HS-27A (cell line): ENCODE measurements around the gene SPAG16.

Experiments
- DNase-seq: peaks from one replicate; pipeline ENCODE4 v3.0.0-alpha.2; 2012; ENCODE audit warnings: low read depth, missing footprints

The SPAG16 gene

DNA sequence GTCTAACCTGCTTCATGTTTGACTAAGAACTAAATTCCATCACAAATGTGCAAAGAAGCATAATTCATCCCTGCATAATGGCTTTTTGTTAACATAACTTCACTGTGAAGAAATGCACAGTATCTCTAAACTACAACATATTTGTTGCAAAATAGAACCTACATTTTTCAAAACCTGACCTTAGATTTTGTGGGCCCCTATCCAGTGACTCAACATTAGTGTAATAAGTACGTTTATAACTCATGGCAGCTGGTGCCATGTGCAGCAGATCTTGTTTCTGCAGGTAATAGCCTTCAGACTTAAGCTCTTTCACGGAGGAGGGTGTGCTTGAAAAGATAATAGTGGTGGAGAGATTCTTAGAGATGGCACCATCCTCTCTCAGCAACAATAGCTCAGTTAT is 1098.0 kb downstream of the SPAG16 start:
- no peak for DNase-seq

DNA sequence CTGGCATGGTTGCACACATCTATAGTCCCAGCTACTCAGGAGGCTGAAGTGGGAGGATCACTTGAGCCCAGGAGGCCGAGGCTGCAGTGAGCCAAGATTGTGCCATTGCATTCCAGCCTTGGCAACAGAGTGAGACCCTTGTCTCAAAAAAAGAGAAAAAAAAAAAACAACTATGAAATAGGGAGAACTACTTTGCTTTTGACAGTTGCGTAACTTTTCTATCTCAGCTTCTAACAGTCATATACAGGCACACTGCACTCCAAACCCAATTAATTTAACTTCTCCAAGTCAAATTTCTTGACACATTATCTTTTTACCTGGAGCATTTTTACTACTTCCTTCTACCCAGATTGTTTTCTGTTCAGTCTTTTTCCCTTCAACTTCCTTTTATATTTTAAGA is 1102.5 kb downstream of the SPAG16 start:
- no peak for DNase-seq

DNA sequence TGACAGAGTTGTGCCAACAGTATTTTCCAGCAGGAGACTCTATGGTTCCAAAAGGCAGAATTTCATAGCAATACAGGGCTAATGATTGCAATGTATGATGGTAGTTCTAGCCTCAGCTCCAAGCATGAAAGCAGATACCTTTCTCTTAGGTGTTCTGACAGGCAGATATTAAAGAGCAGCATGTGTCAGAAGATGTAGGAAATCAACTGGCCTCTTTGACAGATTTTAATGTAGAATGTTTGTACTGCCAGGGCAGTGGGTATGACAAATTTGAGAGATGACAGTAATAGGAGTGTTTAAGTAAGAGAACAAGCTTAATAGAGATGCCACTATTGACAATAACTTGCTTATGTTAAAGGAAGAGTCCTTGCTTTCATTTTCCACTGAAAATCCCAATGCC is 1105.1 kb downstream of the SPAG16 start:
- no peak for DNase-seq

DNA sequence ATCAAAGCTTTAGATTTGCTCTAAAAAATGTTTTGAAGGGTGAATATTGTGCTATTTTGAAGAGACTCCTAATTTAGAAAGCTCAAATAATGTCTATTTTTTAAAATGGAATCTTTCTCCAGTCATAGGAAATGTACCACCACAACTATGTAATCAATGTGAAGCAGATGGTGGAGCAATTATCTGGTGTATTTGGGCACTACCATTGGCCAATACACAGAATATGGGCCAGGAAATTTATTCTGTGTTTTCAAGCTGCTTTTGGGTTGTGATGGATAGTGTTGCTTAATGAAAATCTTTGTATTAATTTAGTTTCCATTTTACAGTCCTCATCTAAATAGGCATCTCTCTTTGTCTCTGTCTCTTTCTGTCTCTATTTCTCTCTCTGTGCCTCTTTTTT is 1109.5 kb downstream of the SPAG16 start:
- DNase-seq = no peak

DNA sequence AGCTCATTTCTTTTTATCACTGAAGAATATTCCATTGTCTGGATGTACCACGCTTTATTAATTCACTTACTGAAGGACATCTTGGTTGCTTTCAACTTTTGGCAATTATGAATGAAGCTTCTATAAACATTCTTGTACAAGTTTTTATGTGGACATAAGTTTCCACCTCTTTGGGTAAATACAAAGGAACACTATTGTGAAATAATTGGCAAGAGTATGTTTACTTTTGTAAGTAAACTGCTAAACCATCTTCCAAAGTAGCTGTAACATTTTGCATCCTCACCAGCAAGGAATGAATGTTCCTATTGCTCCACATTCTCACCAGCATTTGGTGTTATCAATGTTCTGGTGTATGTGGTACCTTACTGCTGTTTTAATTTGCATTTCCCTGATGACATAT is 1110.8 kb downstream of the SPAG16 start:
- DNase-seq = no peak

DNA sequence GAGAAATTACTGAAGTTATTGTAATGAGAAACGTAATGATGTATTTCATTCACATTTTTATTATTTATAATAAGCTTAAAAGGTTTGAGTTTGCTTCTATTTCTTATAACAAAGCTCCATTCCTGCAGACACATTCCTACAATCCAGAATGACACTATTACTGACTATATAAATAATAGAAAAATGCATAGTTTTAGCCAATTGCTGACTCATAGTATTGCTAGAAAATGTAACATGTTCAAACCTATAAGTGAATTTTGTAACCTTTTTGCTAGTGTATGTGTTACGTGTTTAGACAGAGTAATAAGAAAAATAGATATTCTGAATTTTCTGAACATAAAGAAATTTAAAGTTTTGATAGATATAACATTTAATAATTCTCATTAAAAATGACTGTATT is 1117.3 kb downstream of the SPAG16 start:
- DNase-seq = no peak

DNA sequence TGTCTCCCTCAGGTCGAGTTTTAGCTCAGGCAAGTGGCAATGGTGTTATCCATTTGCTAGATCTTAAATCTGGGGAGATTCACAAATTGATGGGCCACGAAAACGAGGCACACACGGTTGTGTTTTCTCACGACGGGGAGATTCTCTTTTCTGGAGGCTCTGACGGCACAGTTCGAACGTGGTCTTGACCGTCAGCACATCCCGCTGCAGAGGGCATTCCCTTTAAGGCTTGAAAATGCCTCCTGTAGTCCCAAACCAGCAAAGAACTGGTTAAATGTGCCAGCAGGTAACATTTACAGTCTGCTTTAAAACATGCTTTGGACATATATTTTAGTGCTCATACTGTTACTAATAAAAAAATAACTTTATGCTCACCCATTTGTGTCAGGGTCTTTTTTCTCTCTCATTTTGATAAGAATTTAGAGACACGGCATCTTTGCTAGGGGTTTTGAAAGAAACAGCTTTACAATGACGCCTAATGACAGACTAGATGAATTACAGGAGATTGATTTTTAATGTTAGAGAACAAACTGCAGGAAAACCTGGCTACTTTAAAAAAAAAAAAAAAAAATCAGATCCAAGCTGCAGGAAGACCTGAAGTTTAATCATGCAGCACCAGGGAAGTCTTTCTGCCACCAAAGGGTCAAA is 1126.0 kb downstream of the SPAG16 start:
- DNase-seq = no peak

DNA sequence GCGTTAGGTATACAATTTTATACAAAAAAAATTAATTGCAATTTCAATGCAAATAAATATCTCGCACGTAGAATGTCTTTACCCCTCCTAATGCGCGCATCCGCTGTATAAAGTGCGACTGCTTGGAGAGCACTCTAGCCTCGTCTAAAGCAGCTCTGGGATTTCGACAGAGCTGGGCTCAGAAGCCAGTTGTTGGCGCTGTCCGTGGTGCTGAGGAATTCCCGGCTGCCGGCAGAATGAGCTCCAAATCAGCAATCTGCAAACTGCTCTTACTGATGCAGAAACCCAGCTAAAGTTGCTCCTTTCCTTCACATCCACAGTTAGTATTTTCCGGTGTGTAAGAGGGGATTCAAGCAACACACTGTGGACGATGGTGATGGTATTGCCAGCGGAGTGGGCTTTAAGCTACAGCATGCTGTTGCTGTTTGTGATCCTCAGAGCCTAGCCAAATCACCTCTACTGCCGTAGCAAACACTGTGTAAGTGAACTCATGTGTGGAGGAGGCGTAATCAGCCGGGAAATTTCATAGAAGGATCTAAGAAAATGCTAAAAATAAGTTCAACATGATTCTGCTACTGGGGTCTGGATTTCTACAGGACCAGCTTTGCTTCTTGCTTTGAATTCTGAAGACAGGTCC is 1126.8 kb downstream of the SPAG16 start, which contains the start of gene VWC2L:
Gene VWC2L (plus strand): TSS at position 137 of the 637 bp plus-strand sequence. CDS start 3,140 bp downstream, outside the sequence.
- DNase-seq = peak; percentile 19

DNA sequence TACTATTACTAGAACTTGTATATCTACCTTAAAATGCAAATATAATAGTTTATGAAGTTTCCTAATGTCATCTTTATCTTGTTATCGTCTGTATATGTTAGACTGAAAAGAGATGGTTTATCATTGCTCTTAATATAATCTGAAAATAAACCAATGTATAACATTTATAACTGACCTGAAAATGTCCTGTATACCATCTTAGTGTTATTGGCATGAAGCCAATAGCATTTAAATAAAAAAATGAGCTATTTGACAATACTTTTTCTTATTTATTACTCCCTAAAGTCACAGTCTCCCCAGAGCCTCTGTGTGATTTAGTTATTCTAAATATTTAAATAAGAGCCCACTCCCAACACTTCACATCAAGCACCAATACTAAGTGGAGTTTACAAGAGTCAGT is 1128.4 kb downstream of the SPAG16 start:
- DNase-seq = no peak

DNA sequence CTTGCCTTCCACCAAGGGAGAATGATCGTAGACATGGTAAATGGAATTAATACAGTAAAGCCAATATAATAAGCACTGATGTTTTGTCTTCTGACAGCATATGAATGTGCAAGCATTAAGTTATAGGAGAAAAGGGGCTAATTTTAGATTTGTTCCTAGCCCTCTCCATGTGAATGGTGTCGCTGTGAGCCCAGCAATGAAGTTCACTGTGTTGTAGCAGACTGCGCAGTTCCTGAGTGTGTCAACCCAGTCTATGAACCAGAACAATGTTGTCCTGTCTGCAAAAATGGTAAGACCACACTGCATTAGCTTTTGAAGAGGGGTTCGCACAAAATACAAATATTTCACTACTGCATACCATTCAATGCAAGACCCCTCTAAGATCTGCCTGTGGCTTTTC is 1152.2 kb downstream of the SPAG16 start:
- DNase-seq = no peak

DNA sequence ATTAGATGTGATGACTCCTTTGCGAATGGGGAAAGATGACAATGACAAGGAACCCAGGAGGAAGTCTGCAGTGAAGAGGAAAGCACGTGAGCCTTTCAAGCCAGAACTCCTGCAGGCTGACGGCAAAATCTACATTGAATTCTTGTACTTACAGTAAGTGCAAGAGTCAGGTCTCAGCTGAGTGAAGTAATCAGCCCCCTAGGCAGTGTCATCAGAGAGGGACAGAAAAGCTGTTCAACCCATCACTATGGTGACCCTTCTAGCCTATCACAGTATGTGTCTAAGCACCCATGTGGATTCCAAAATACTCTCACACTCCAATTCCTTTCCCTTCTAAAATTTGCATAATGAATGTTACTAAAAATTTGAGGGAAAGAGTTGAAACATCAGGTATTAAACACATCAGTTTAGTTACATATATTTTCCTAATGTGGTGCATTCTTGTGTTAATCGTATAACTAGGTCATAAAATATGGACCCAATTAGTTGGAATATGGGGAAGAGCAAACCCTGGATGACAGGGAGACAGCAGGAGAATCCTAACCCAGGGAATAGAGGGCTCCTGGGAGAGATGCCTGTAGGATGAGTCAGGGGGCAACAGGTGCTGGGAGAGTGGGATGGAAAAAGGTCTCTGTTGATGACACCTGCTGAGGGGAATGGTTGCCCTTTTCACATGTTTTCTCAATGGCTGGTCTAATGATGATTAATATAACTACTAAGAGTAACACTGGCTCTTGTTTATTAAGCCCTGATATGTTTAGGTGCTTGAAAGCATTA is 1166.0 kb downstream of the SPAG16 start:
- no peak for DNase-seq

DNA sequence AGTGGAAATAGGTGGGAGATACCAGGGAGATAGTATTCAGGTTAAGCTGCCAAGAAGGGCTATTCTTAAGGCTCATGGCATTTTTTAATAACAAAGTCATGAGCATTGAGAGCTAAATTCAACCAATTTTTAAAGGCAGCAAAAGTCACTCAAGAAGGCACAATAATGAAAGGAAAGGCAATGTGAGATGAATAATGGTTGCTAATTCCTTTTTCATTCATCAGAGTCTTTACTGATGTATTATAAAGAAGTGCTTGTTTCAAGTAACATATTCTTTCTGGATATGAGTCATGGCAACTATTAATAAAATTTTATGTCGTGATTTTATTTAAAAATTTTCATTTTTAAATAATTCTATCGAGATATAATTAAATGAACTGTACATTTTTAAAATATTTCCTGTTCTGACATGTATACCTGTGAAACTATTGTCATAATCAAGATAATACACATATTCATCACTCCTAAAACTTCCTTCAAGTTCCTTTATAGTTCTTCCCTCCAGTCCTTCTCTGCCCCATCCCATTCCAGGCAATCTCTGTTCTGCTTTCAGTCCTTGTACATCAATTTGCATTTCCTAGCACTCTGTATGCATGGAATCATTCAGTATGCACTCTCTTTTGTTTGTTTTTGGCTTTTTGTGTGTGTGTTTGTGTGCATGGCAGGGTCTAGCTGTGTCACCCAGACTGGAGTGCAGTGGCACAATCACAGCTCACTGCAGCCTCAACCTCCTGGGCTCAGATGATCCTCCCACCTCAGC is 1167.4 kb downstream of the SPAG16 start:
- no peak for DNase-seq
